Endothelial cell of umbilical vein (primary cell): ENCODE data around the gene OLFM1. TPM values are rescaled to one million over a fixed set of nuclear protein-coding genes. Genes with fewer than 3 reads are reported as not detected.

ENCODE experiments used
- BruUV-seq: library from RNA; stranded (reverse); fragments of 400-500 nt; replicated peaks from 2 replicates; lab custom pipeline; 2021; lab: Mats Ljungman, UMichigan
- CTCF ChIA-PET: fragments of 300-600, 350-600 bp; sonication (Branson Sonifier 250); formaldehyde crosslinking; loops from one replicate; lab custom pipeline; 2021; ENCODE audit warnings: antibody characterized with exemption, inconsistent platforms; lab: Charles Lee
- POLR2A ChIA-PET: fragments of 300-600, 350-600 bp; sonication (Branson Sonifier 250); formaldehyde crosslinking; loops from one replicate; lab custom pipeline; 2021; ENCODE audit warnings: antibody characterized with exemption, inconsistent platforms; lab: Charles Lee
- DNase-seq: peaks from one replicate; pipeline ENCODE4 v3.0.0-alpha.2; 2011; ENCODE audit warnings: low read depth, low spot score
- FAIRE-seq: peaks from 2 replicates; lab custom pipeline; 2011; peaks lifted over from hg19 to GRCh38; lab: Jason Lieb, UNC
- H2AFZ ChIP-seq: 2 replicates; pipeline ENCODE4 v1.6.0; 2012; ENCODE audit warnings: low read depth, low read length, control low read depth, inconsistent platforms
- H3K27ac ChIP-seq: 2 replicates; pipeline ENCODE4 v1.5.1; 2011; ENCODE audit warnings: low read depth, mild to moderate bottlenecking, control low read depth, low read length, moderate library complexity; ENCODE audit not compliant: insufficient read depth
- H3K27me3 ChIP-seq, 2 experiments: 2 replicates each; pipeline versions ENCODE4 v1.6.0 to v1.6.1; 2011; ENCODE audit warnings: low read length in 2 of 2, mixed read lengths in 1 of 2; ENCODE audit not compliant: control insufficient read depth in 2 of 2, insufficient read depth in 2 of 2
- H3K36me3 ChIP-seq, 2 experiments: 2 replicates in 1 of 2; 3 replicates in 1 of 2; pipeline ENCODE4 v1.5.1; 2011; ENCODE audit warnings: low read length in 2 of 2, mild to moderate bottlenecking in 1 of 2, moderate library complexity in 1 of 2; ENCODE audit not compliant: control insufficient read depth in 2 of 2, insufficient read depth in 2 of 2; ENCODE audit errors: extremely low read depth in 1 of 2
- H3K4me1 ChIP-seq: 3 replicates; pipeline ENCODE4 v1.5.1; 2011; ENCODE audit warnings: mild to moderate bottlenecking, low read length; ENCODE audit not compliant: control insufficient read depth, insufficient read depth; ENCODE audit errors: extremely low read depth
- H3K4me2 ChIP-seq: 2 replicates; pipeline ENCODE4 v1.6.1; 2011; ENCODE audit warnings: low read length, control low read depth, mixed read lengths; ENCODE audit not compliant: insufficient read depth
- H3K4me3 ChIP-seq, 3 experiments: fragments of 200-600 bp in 1 of 3; sonication (generic), shearing (Covaris generic) in 1 of 3; replicated peaks in 1 of 3; 2 replicates each; pipeline ENCODE4 v1.5.1; 2011 to 2016; ENCODE audit warnings: control low read depth in 3 of 3, low read length in 3 of 3, mild to moderate bottlenecking in 2 of 3, inconsistent platforms in 1 of 3, low read depth in 1 of 3, moderate library complexity in 1 of 3; ENCODE audit not compliant: insufficient read depth in 1 of 3
- H3K79me2 ChIP-seq: 2 replicates; pipeline ENCODE4 v1.6.0; 2012; ENCODE audit warnings: low read length, inconsistent platforms; ENCODE audit not compliant: control insufficient read depth, insufficient read depth
- H3K9ac ChIP-seq: replicated peaks from 2 replicates; pipeline ENCODE3; 2011; ENCODE audit warnings: low read length, control low read depth; ENCODE audit not compliant: insufficient read depth; ENCODE audit errors: extremely low read depth
- H3K9me1 ChIP-seq: replicated peaks from 3 replicates; pipeline ENCODE4 v1.6.0; 2011; ENCODE audit warnings: mild to moderate bottlenecking, low read length; ENCODE audit not compliant: control insufficient read depth, insufficient read depth; ENCODE audit errors: extremely low read depth
- H3K9me3 ChIP-seq: replicated peaks from 2 replicates; pipeline ENCODE4 v1.5.1; 2012; ENCODE audit warnings: low read length, inconsistent platforms; ENCODE audit not compliant: control insufficient read depth, insufficient read depth
- H4K20me1 ChIP-seq: replicated peaks from 2 replicates; pipeline ENCODE3; 2011; ENCODE audit warnings: mild to moderate bottlenecking, low read length; ENCODE audit not compliant: control insufficient read depth, insufficient read depth; ENCODE audit errors: extremely low read depth
- EZH2 ChIP-seq: IDR thresholded peaks from 2 replicates; pipeline ENCODE4 v1.6.1; 2012; ENCODE audit warnings: borderline replicate concordance, low read depth, mild to moderate bottlenecking, moderate library complexity, low read length, inconsistent platforms; ENCODE audit not compliant: severe bottlenecking
- FOS ChIP-seq: IDR thresholded peaks from 2 replicates; pipeline ENCODE4 v1.6.1; 2011; ENCODE audit warnings: mild to moderate bottlenecking, low read length, moderate library complexity, borderline replicate concordance; ENCODE audit not compliant: insufficient read depth
- GATA2 ChIP-seq: IDR thresholded peaks from 2 replicates; pipeline ENCODE4 v1.7.0; 2011; ENCODE audit warnings: low read depth, mild to moderate bottlenecking, moderate library complexity, mixed read lengths, low read length; ENCODE audit not compliant: insufficient read length, insufficient read depth
- JUN ChIP-seq: IDR thresholded peaks from 2 replicates; pipeline ENCODE4 v1.6.1; 2011; ENCODE audit warnings: borderline replicate concordance, low read depth; ENCODE audit not compliant: insufficient read length, insufficient read depth
- MYC ChIP-seq: IDR thresholded peaks from one replicate; pipeline ENCODE4 v1.6.1; 2011; ENCODE audit warnings: mild to moderate bottlenecking, low read depth, low read length
- POLR2A ChIP-seq: IDR thresholded peaks from 2 replicates; pipeline ENCODE4 v1.6.1; 2012; ENCODE audit warnings: low read depth, mild to moderate bottlenecking, control low read depth, low read length
- POLR2AphosphoS5 ChIP-seq: IDR thresholded peaks from 2 replicates; pipeline ENCODE4 v1.6.1; 2012; ENCODE audit warnings: low read depth, mild to moderate bottlenecking, control low read depth, low read length, moderate library complexity; ENCODE audit not compliant: insufficient read depth
- dilution Hi-C: fragments of 300-500 bp; cut with MboI; formaldehyde crosslinking; loops from one replicate; pipeline ENCODE4 v1.15.0; 2019; ENCODE audit warnings: low sequenced_read_pairs; ENCODE audit not compliant: extremely low pct_ligation_motif_present
- intact Hi-C: fragments of 100-400 bp; cut with micrococcal nuclease; formaldehyde crosslinking; loops from one replicate; pipeline ENCODE4 v1.10.0; 2022
- polyA plus RNA-seq, 4 experiments: library from polyadenylated mRNA; depleted of rRNA in 3 of 4; stranded (reverse) in 3 of 4; unstranded in 1 of 4; fragments of >200 nt; gene quantifications; 2 replicates each; pipeline versions ENCODE4 v1.2.1 to v1.2.3, GENCODE V29; 2011 to 2012; ENCODE audit warnings: missing spikeins in 1 of 4
- total RNA-seq: library from RNA; stranded (reverse); gene quantifications from 2 replicates; pipeline ENCODE4 v1.2.3, GENCODE V29; 2021
- TF ChIP-seq, protein P1 (sequence below): IDR thresholded peaks from 2 replicates; pipeline ENCODE4 v1.6.1; 2011; ENCODE audit not compliant: insufficient read depth, insufficient read length
- TF ChIP-seq, protein P2 (sequence below), 2 donors: IDR thresholded peaks; 1 replicate in 1 of 2; 2 replicates in 1 of 2; pipeline ENCODE4 v1.5.1; 2011; ENCODE audit warnings: low read length in 2 of 2, mild to moderate bottlenecking in 2 of 2, moderate library complexity in 2 of 2, control low read depth in 1 of 2, inconsistent platforms in 1 of 2, low read depth in 1 of 2; ENCODE audit not compliant: insufficient read depth in 1 of 2; ENCODE audit errors: extremely low read depth in 1 of 2

OLFM1 gene
- total and polyA plus RNA-seq, 2 donors (not counting 3 experiments of a cell fraction or from before 2014, with no cell fraction given), result 0.07 to 0.95 TPM

DNA sequence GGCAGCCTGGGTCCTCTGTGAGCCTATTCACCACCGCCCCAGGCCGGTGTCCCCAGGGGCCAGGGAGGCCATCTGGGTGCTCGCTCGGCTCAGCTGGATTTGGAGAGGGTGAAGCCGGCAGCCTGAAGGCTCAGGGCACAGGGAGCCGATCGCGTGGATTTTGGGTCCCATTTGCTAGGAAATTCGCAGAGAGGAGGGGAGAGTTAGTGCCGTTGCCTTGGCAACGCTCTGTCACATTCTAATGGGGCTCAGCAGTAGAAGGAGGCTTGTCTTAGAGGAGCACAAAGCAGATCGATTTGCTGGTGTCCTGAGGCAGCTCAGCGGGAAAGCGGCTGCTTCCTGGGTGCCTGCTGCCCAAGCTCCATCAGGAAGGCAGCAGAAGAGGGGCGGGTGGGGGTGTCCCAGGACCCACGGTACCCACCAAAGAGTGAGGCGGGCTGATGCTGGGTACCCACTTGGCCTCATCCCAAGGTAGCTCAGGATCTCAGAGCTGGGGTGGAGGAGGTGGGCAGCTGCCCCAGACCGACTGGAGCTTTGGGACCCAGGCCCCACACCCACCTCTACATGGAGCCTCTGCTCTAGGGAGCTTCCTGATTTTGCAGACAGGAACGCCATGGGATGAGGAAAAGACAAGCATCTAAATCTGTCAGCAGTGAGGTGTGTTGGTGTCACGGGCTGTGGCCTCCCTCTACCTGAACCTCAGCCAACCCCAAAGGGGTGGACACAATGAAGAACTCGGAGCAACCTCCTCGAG is 17.1 kb upstream of the OLFM1 start:
- intact Hi-C loops, result no loop called here
- dilution Hi-C loops, result no loop called here
- Histone ChIP-seq H3K4me1 (no peaks in the 10 kb centered on the region), H3K36me3 (no peaks in the 10 kb centered on the region), H3K27me3 (no peaks in the 10 kb centered on the region), H3K27ac (no peak overlapping the region), H3K79me2 (no peaks in the 10 kb centered on the region), H4K20me1 (no peaks in the 10 kb centered on the region), H3K4me2 (no peak overlapping the region), H3K4me3 (no peak overlapping the region), H3K9me1 (no peaks in the 10 kb centered on the region), H3K9ac (no peak overlapping the region), H2AFZ (no peak overlapping the region), H3K9me3 (no peaks in the 10 kb centered on the region)
- POLR2A ChIA-PET, result no interaction called here
- CTCF ChIA-PET, result no interaction called here
- TF ChIP-seq, protein P1, sequence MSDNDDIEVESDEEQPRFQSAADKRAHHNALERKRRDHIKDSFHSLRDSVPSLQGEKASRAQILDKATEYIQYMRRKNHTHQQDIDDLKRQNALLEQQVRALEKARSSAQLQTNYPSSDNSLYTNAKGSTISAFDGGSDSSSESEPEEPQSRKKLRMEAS, result no peak
- TF ChIP-seq POLR2A (no peak), GATA2 (no peak), EZH2 (no peak), POLR2AphosphoS5 (no peak), FOS (no peak), JUN (no peak), MYC (no peak)
- TF ChIP-seq, protein P2, sequence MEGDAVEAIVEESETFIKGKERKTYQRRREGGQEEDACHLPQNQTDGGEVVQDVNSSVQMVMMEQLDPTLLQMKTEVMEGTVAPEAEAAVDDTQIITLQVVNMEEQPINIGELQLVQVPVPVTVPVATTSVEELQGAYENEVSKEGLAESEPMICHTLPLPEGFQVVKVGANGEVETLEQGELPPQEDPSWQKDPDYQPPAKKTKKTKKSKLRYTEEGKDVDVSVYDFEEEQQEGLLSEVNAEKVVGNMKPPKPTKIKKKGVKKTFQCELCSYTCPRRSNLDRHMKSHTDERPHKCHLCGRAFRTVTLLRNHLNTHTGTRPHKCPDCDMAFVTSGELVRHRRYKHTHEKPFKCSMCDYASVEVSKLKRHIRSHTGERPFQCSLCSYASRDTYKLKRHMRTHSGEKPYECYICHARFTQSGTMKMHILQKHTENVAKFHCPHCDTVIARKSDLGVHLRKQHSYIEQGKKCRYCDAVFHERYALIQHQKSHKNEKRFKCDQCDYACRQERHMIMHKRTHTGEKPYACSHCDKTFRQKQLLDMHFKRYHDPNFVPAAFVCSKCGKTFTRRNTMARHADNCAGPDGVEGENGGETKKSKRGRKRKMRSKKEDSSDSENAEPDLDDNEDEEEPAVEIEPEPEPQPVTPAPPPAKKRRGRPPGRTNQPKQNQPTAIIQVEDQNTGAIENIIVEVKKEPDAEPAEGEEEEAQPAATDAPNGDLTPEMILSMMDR (IDR thresholded peaks at IDR 0.05; ENCODE audit: extremely low read depth in 1 of 2, insufficient read depth in 1 of 2, low read depth in 1 of 2, low read length in 2 of 2), result no peak
- BruUV-seq, result no TSS peak
- no peak for FAIRE-seq
- DNase-seq, result no peak
